ENCODE data around the gene GAPDH.
"Not testable (repeated sequence)": the region's sequence is repeated elsewhere in the genome, so short reads cannot be mapped to it uniquely, and the experiment has no call there.

GAPDH gene

GRCh38 chr12:6569312-6569711 lies 35.0 kb downstream of the GAPDH start:
- DNase-seq: no peak

GRCh38 chr12:6569786-6570185 lies 35.5 kb downstream of the GAPDH start:
- DNase-seq: no peak

GRCh38 chr12:6570264-6570887 lies 36.1 kb downstream of the GAPDH start:
- DNase-seq: no peak

GRCh38 chr12:6573001-6573400 lies 38.7 kb downstream of the GAPDH start:
- no peak for DNase-seq

- no peak for DNase-seq
Measured at GRCh38 chr12:6574576-6575295, 40.4 kb downstream of the GAPDH start.

GRCh38 chr12:6575648-6576047 lies 41.3 kb downstream of the GAPDH start:
- no peak for DNase-seq

GRCh38 chr12:6582196-6582595 lies 47.9 kb downstream of the GAPDH start:
- DNase-seq: no peak

GRCh38 chr12:6582959-6583358 lies 48.6 kb downstream of the GAPDH start:
- DNase-seq: no peak

GRCh38 chr12:6584293-6584692 lies 50.0 kb downstream of the GAPDH start:
- no peak for DNase-seq

- DNase-seq: not testable (repeated sequence)
Measured at GRCh38 chr12:6586569-6586968, 52.3 kb downstream of the GAPDH start.
